ENCODE measurements around the gene NBAS. TPM values are rescaled to one million over a fixed set of nuclear protein-coding genes. Genes with fewer than 3 reads are reported as not detected.

Gene NBAS
- total and polyA plus RNA-seq, 10 of the 15 experiments (the other 5 are each of a cell fraction or from before 2014, with no cell fraction given) = 4.3 to 32.7 (median 20.8) TPM

DNA sequence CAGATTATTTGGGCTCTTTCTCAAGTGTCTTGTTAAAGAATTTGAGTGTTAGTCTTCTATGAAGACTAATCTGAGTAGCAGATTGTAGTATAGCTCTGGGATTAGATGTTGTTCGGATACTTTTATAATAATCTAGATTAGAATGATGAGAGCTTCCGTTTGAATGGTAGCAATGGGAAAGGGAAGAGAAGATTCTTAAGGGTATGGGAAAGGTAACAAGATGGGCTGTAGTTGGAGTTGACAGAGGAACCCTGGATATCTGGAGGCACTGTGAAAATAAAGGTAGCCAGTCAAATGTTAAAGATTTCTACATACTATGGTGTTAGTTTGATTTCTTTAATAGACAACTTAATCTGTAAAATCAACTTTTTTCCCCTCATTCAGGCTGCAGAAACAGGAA lies 35.2 kb upstream of the NBAS start:
- DNase-seq (ENCODE audit: low read depth, low spot score) = no peak
- ChIA-PET POLR2A (no interaction called here), CTCF (interaction anchor here (1.1 kb wide), 1 partner anchor 19 kb away, joined by 3 read pairs; no protein-coding TSS in a partner anchor), RAD21 (ENCODE audit: unreplicated experiment) (no interaction called here), SMC1A (ENCODE audit: uncharacterized antibody, unreplicated experiment) (interaction anchor here (1.2 to 1.4 kb wide), 2 partner anchors 11 to 13 kb away, joined by 4 to 5 read pairs; no protein-coding TSS in a partner anchor)
- no peak overlapping the region for H3K27ac ChIP-seq (ENCODE audit: control insufficient read depth, insufficient read depth)
- FAIRE-seq = no peak
- no peak for ATAC-seq
- peaks cover 29% of the 10 kb centered on the region for H3K79me2 ChIP-seq (ENCODE audit: control insufficient read depth, insufficient read depth, low read length)
- no peaks in the 10 kb centered on the region for H4K20me1 ChIP-seq (ENCODE audit: control insufficient read depth, insufficient read depth)
- no peak overlapping the region for H3K9ac ChIP-seq (ENCODE audit: control insufficient read depth, insufficient read depth, low read length)
- H3K4me3 ChIP-seq = no peak overlapping the region
- H3K36me3 ChIP-seq (ENCODE audit: control insufficient read depth in 2 of 2, insufficient read depth in 2 of 2, low read length in 1 of 2) = peaks cover 3 to 27% of the 10 kb centered on the region in 2 experiments; a peak in 3 of 4 replicates
- H3K4me2 ChIP-seq (ENCODE audit: control insufficient read depth, insufficient read depth) = no peak overlapping the region
- no peak for TF ChIP-seq PBX3 (IDR thresholded peaks at IDR 0.05; ENCODE audit: insufficient replicate concordance, low read depth, low read length)
- no peak for TF ChIP-seq REST (IDR thresholded peaks at IDR 0.05; ENCODE audit: low read depth, low read length)
- TF ChIP-seq ZNF622 (IDR thresholded peaks at IDR 0.05) = no peak
- TF ChIP-seq RCOR1 (conservative IDR thresholded peaks at IDR 0.05; ENCODE audit: low read depth, low read length) = no peak
- TF ChIP-seq CREB1 (IDR thresholded peaks at IDR 0.05; ENCODE audit: low read depth) = no peak
- no peak for TF ChIP-seq RAD51 (IDR thresholded peaks at IDR 0.05)
- TF ChIP-seq MEF2A (IDR thresholded peaks at IDR 0.05; ENCODE audit: insufficient read depth, low read depth, low read length) = no peak
- intact Hi-C loops (cut with micrococcal nuclease; ENCODE audit: unreplicated experiment) (no loop called here), in situ Hi-C loops (cut with MboI) (no loop called here)
- BruUV-seq (replicated peaks) = no TSS peak
- no peaks in the 10 kb centered on the region for H3K9me3 ChIP-seq (replicated peaks; ENCODE audit: control insufficient read depth, insufficient read depth, low read length)
- WGBS (ENCODE audit: insufficient coverage, insufficient replicate concordance, low lambda C conversion rate, missing lambda C conversion rate) = 100% methylated on average over 2 of the region's 2 CpGs
- no peaks in the 10 kb centered on the region for H3K27me3 ChIP-seq (replicated peaks in 1 of 2; ENCODE audit: control insufficient read depth in 2 of 2, insufficient read depth in 2 of 2, low read length in 1 of 2)
- no peaks in the 10 kb centered on the region; the same call in 1 of the 2 replicates for H3K4me1 ChIP-seq (ENCODE audit: control insufficient read depth, insufficient read depth, low read length)
- H2AFZ ChIP-seq (ENCODE audit: control insufficient read depth, low read depth, low read length) = no peak overlapping the region

Measured in GM12878 (cell line).